HG03354 (cell line): Measurements from ENCODE around the gene NUDT2.
"Not testable (repeated sequence)": the region's sequence is repeated elsewhere in the genome, so short reads cannot be mapped to it uniquely, and the experiment has no call there.

Experiments used
- ATAC-seq: cut with Tn5 transposase; IDR thresholded peaks from one replicate; pipeline ENCODE4 v1.9.1; 2021; ENCODE audit warnings: mild to moderate bottlenecking; ENCODE audit not compliant: unreplicated experiment, poor library complexity, severe bottlenecking

The NUDT2 gene

GRCh38 chr9:34328987-34329832, at the start of gene NUDT2, which contains the start of gene KIF24:
Gene NUDT2, plus strand, starts transcription at chr9:34329569. Its CDS starts 9,471 bp downstream, at chr9:34339040.
Gene KIF24, minus strand, starts transcription at chr9:34329268. Its CDS starts 17,922 bp downstream, at chr9:34311346.
- ATAC-seq, result peak; percentile 96

GRCh38 chr9:34282096-34282495, 47.3 kb upstream of the NUDT2 start:
- ATAC-seq, result no peak

GRCh38 chr9:34289159-34289558, 40.2 kb upstream of the NUDT2 start:
- ATAC-seq, result no peak

GRCh38 chr9:34291023-34291422, 38.3 kb upstream of the NUDT2 start:
- ATAC-seq, result no peak

- ATAC-seq, result no peak
These were observed 37.9 kb upstream of the NUDT2 start for GRCh38 chr9:34291423-34291822.

- ATAC-seq, result no peak
These were observed 36.8 kb upstream of the NUDT2 start for GRCh38 chr9:34292552-34292951.

GRCh38 chr9:34301064-34301463, 28.3 kb upstream of the NUDT2 start:
- ATAC-seq, result not testable (repeated sequence)

GRCh38 chr9:34308316-34308715, 21.1 kb upstream of the NUDT2 start:
- ATAC-seq, result not testable (repeated sequence)

GRCh38 chr9:34310215-34310614, 19.2 kb upstream of the NUDT2 start:
- ATAC-seq, result no peak

GRCh38 chr9:34311499-34312185, 17.7 kb upstream of the NUDT2 start:
- no peak for ATAC-seq

GRCh38 chr9:34317436-34317835, 11.9 kb upstream of the NUDT2 start:
- no peak for ATAC-seq

GRCh38 chr9:34318163-34318790, 11.1 kb upstream of the NUDT2 start:
- ATAC-seq, result no peak

GRCh38 chr9:34321451-34321850, 7.9 kb upstream of the NUDT2 start:
- no peak for ATAC-seq

- no peak for ATAC-seq
These were observed 6.3 kb upstream of the NUDT2 start for GRCh38 chr9:34322899-34323591.

- ATAC-seq, result no peak
These were observed 2.7 kb upstream of the NUDT2 start for GRCh38 chr9:34326690-34327089.

GRCh38 chr9:34328500-34328986, 826 bp upstream of the NUDT2 start:
- ATAC-seq, result peak; percentile 1

GRCh38 chr9:34331196-34331595, 1.8 kb downstream of the NUDT2 start:
- no peak for ATAC-seq

- ATAC-seq, result no peak
These were observed 3.0 kb downstream of the NUDT2 start for GRCh38 chr9:34332076-34332964.

GRCh38 chr9:34333836-34334235, 4.5 kb downstream of the NUDT2 start:
- ATAC-seq, result no peak
